Esophagus squamous epithelium (tissue), 5 donors: ENCODE results near the gene DNAH10. TPM values are rescaled to one million over a fixed set of nuclear protein-coding genes. Genes with fewer than 3 reads are reported as not detected.

Experiments used
- DNase-seq: peaks from one replicate; lab custom pipeline; 2025; lab: John Stamatoyannopoulos, UW
- H3K27ac ChIP-seq, 4 donors: fragments of 200-600 bp; sonication (generic); one replicate each; pipeline ENCODE4 v1.5.1; 2016 to 2019; ENCODE audit warnings: mild to moderate bottlenecking in 1 of 4
- H3K27me3 ChIP-seq, 4 donors: fragments of 200-600 bp; sonication (generic); 1 replicate in 3 of 4; 2 replicates in 1 of 4; pipeline versions ENCODE4 v1.5.1 to v1.6.0; 2017 to 2021; ENCODE audit warnings: antibody characterized with exemption in 1 of 4
- H3K36me3 ChIP-seq, 3 donors: fragments of 200-600 bp; sonication (generic); one replicate each; pipeline ENCODE4 v1.5.1; 2016 to 2019
- H3K4me1 ChIP-seq, 3 donors: fragments of 200-600 bp; sonication (generic); one replicate each; pipeline ENCODE4 v1.5.1; 2017 to 2019
- H3K4me3 ChIP-seq, 4 donors: fragments of 200-600 bp; sonication (generic); 1 replicate in 3 of 4; 2 replicates in 1 of 4; pipeline ENCODE4 v1.5.1; 2016 to 2019; ENCODE audit warnings: mild to moderate bottlenecking in 2 of 4, moderate library complexity in 1 of 4
- H3K9me3 ChIP-seq, 3 donors: fragments of 200-600 bp; sonication (generic); one replicate each; pipeline ENCODE4 v1.5.1; 2016 to 2019
- POLR2A ChIP-seq, 4 donors: fragments of 450-650 bp; IDR thresholded peaks; one replicate each; pipeline ENCODE4 v1.6.1; 2017; ENCODE audit warnings: antibody characterized with exemption in 4 of 4, mild to moderate bottlenecking in 4 of 4, moderate library complexity in 3 of 4
- WGBS, 2 donors: methylation state at CpG; one replicate each; pipeline ENCODE4 v1.1.5; 2018; 5-methylcytosine and 5-hydroxymethylcytosine counted together
- intact Hi-C: fragments of 100-400 bp; cut with DNase I; formaldehyde crosslinking; loops from one replicate; pipeline ENCODE4 v1.15.0; 2022
- total RNA-seq, 4 donors: library from RNA; depleted of rRNA; stranded (reverse); fragments of >200 nt; gene quantifications; one replicate each; pipeline ENCODE4 v1.1.0, GENCODE V29; 2016
- TF ChIP-seq, protein P1 (sequence below), 6 experiments: fragments of 450-650 bp in 4 of 6; fragments of 200-600 bp in 2 of 6; sonication (generic) in 2 of 6; IDR thresholded peaks; one replicate each; pipeline ENCODE4 v1.5.1; 2016 to 2019; ENCODE audit warnings: antibody characterized with exemption in 6 of 6, mild to moderate bottlenecking in 4 of 6, moderate library complexity in 4 of 6
- donor health status: DM: yes; HTN: yes; CAD: no.

Gene DNAH10
- total RNA-seq, 4 donors from 2014 or later = not detected

- Histone ChIP-seq H3K4me1 (peaks cover 0 to 8% (median 0%) of the 10 kb centered on the region in 3 donors), H3K27ac (no peak overlapping the region), H3K4me3 (no peak overlapping the region), H3K27me3 (peaks cover 0 to 51% (median 0%) of the 10 kb centered on the region in 4 donors), H3K9me3 (no peaks in the 10 kb centered on the region), H3K36me3 (no peaks in the 10 kb centered on the region)
- no peak for DNase-seq
- WGBS, 2 donors = 31 to 38% methylated on average over 1 of the region's 1 CpG
- no peak for TF ChIP-seq POLR2A (IDR thresholded peaks at IDR 0.05)
- TF ChIP-seq, protein P1, sequence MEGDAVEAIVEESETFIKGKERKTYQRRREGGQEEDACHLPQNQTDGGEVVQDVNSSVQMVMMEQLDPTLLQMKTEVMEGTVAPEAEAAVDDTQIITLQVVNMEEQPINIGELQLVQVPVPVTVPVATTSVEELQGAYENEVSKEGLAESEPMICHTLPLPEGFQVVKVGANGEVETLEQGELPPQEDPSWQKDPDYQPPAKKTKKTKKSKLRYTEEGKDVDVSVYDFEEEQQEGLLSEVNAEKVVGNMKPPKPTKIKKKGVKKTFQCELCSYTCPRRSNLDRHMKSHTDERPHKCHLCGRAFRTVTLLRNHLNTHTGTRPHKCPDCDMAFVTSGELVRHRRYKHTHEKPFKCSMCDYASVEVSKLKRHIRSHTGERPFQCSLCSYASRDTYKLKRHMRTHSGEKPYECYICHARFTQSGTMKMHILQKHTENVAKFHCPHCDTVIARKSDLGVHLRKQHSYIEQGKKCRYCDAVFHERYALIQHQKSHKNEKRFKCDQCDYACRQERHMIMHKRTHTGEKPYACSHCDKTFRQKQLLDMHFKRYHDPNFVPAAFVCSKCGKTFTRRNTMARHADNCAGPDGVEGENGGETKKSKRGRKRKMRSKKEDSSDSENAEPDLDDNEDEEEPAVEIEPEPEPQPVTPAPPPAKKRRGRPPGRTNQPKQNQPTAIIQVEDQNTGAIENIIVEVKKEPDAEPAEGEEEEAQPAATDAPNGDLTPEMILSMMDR (IDR thresholded peaks at IDR 0.05) = no peak
- intact Hi-C loops = no loop called here
Observed at GRCh38 chr12:123867141-123867540, 105.0 kb downstream of the DNAH10 start.

GRCh38 chr12:123868791-123869190 lies 106.7 kb downstream of the DNAH10 start:
- H3K4me3 ChIP-seq = no peak overlapping the region
- H3K4me1 ChIP-seq = peaks cover 0 to 8% (median 0%) of the 10 kb centered on the region in 3 donors
- WGBS, 2 donors = 84 to 86% methylated on average over 10 of the region's 10 CpGs
- no peaks in the 10 kb centered on the region for H3K9me3 ChIP-seq
- peaks cover 0 to 57% (median 0%) of the 10 kb centered on the region in 4 donors for H3K27me3 ChIP-seq
- H3K36me3 ChIP-seq = no peaks in the 10 kb centered on the region
- no peak for DNase-seq
- H3K27ac ChIP-seq = no peak overlapping the region
- TF ChIP-seq, protein P1 (IDR thresholded peaks at IDR 0.05) = no peak
- TF ChIP-seq POLR2A (IDR thresholded peaks at IDR 0.05) = no peak
- intact Hi-C loops = no loop called here

DNA sequence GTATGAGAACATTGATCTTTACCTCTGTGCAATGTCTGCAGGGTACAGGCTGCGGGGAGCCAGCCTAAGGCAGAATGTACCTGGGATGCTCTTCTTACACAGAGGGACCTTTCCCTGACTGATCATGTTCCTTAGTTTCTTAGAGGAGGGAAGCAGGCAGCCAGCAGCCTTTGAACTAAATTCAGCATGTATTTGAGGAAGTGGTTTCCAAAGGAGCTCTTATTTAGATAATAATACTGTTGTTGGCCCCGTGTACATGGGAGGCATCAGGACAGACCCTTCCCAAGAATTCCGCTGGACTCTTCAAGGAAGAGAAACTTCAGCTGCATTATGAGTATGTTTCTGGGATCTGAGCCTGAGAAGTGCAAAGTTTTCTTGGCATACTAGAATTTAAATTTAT lies 111.7 kb downstream of the DNAH10 start:
- Histone ChIP-seq H3K4me3 (no peak overlapping the region), H3K36me3 (no peaks in the 10 kb centered on the region), H3K27ac (no peak overlapping the region), H3K9me3 (no peaks in the 10 kb centered on the region), H3K27me3 (peaks cover 0 to 55% (median 0%) of the 10 kb centered on the region in 4 donors), H3K4me1 (no peaks in the 10 kb centered on the region)
- no peak for DNase-seq
- intact Hi-C loops = no loop called here
- WGBS, 2 donors = 71 to 75% methylated on average over 3 of the region's 3 CpGs
- TF ChIP-seq POLR2A (IDR thresholded peaks at IDR 0.05) = no peak
- TF ChIP-seq, protein P1 (IDR thresholded peaks at IDR 0.05) = no peak

DNA sequence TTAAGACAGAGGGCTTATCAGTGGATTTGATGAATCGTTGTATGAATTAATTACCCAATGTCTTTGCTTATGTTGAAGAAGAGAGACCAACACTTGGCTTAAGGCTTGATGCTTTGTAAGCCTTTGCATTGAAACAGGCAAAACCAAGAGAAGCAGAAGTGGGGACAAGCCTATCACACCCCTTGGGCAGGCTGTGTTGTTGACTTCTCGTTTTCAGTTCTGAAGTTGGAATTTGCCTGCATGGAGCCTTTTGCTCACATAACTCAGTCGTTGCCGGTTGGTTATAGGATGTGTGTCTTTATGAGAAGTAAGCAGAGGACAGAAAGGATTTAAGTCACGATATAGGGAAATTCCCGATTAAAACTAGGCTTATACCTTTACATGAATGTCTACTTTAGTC lies 115.9 kb downstream of the DNAH10 start:
- H3K4me1 ChIP-seq = no peaks in the 10 kb centered on the region
- DNase-seq = no peak
- H3K4me3 ChIP-seq = no peak overlapping the region
- intact Hi-C loops = no loop called here
- H3K9me3 ChIP-seq = no peaks in the 10 kb centered on the region
- WGBS, 2 donors = 72% methylated on average over 6 of the region's 6 CpGs
- H3K36me3 ChIP-seq = no peaks in the 10 kb centered on the region
- no peak overlapping the region for H3K27ac ChIP-seq
- TF ChIP-seq, protein P1 (IDR thresholded peaks at IDR 0.05) = no peak
- TF ChIP-seq POLR2A (IDR thresholded peaks at IDR 0.05) = no peak
- H3K27me3 ChIP-seq = peaks cover 0 to 34% (median 0%) of the 10 kb centered on the region in 4 donors

- no peak overlapping the region for H3K4me3 ChIP-seq
- no peak overlapping the region for H3K27ac ChIP-seq
- 57 to 64% methylated on average over 11 of the region's 11 CpGs for WGBS, 2 donors
- no peaks in the 10 kb centered on the region for H3K4me1 ChIP-seq
- H3K27me3 ChIP-seq = peaks cover 0 to 45% (median 0%) of the 10 kb centered on the region in 4 donors
- H3K36me3 ChIP-seq = no peaks in the 10 kb centered on the region
- intact Hi-C loops = no loop called here
- TF ChIP-seq, protein P1 (IDR thresholded peaks at IDR 0.05) = no peak
- TF ChIP-seq POLR2A (IDR thresholded peaks at IDR 0.05) = no peak
- H3K9me3 ChIP-seq = no peaks in the 10 kb centered on the region
- DNase-seq = no peak
Observed at GRCh38 chr12:123879101-123879500, 117.0 kb downstream of the DNAH10 start.
